ENCODE measurements around the gene VAC14.

DNA sequence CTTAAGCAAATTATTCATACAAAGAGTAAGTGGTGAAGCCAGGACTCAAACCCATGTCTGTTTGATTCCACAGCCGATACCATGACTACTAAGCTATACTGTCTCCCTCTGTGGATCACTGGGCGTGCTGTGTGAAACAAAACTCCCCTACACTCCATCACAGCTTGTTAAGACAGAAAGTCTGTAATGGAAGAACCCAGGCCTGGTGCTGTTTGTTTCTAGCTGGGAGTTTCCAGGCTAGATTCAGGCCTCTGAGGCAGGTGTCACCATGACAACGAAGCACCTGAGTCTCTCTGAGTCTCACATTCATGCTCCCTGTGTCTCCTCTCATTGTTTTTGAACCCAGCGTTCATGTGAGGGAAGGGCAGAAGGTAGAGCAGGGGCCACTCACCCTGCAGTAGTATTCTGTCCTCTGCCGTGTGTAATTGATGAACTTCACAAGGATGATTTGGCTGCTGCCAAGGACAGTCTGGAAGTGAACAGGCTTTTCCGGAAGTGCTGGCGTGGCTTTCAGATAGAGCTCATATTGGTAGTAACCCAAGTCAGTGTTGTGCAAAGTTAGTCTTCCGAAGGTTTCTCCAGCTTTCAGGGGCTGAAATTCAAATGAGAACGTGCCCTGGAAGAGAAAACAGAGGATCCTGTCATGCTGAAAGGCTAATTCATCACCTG, 8.6 kb upstream of the VAC14 start:
- TF ChIP-seq, protein P1, sequence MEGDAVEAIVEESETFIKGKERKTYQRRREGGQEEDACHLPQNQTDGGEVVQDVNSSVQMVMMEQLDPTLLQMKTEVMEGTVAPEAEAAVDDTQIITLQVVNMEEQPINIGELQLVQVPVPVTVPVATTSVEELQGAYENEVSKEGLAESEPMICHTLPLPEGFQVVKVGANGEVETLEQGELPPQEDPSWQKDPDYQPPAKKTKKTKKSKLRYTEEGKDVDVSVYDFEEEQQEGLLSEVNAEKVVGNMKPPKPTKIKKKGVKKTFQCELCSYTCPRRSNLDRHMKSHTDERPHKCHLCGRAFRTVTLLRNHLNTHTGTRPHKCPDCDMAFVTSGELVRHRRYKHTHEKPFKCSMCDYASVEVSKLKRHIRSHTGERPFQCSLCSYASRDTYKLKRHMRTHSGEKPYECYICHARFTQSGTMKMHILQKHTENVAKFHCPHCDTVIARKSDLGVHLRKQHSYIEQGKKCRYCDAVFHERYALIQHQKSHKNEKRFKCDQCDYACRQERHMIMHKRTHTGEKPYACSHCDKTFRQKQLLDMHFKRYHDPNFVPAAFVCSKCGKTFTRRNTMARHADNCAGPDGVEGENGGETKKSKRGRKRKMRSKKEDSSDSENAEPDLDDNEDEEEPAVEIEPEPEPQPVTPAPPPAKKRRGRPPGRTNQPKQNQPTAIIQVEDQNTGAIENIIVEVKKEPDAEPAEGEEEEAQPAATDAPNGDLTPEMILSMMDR (IDR thresholded peaks at IDR 0.05) = no peak
- TF ChIP-seq EZH2 (IDR thresholded peaks at IDR 0.05) = no peak
